SK-N-SH (cell line): ENCODE results near the gene RHOA. TPM values are rescaled to one million over a fixed set of nuclear protein-coding genes. Genes with fewer than 3 reads are reported as not detected.

ENCODE experiments used
- CTCF ChIA-PET: fragments of 300-600, 350-600 bp; formaldehyde crosslinking; extraction: SDS; loops from one replicate; lab custom pipeline; 2021; lab: Yijun Ruan, JAX
- POLR2A ChIA-PET: fragments of 350-600 bp; sonication (Branson Sonifier 250); formaldehyde crosslinking; extraction: SDS; loops from one replicate; lab custom pipeline; 2020; ENCODE audit warnings: antibody characterized with exemption, inconsistent platforms; lab: Yijun Ruan, JAX
- DNase-seq: peaks from one replicate; pipeline ENCODE4 v3.0.0; 2012
- H2AFZ ChIP-seq: fragments of 200-600 bp; sonication (generic); 2 replicates; pipeline ENCODE4 v1.8.1; 2016; ENCODE audit warnings: antibody characterized with exemption, mild to moderate bottlenecking, low read depth
- H3F3A ChIP-seq: fragments of 200-600 bp; sonication (generic); replicated peaks from 2 replicates; pipeline ENCODE3; 2016; ENCODE audit warnings: antibody characterized with exemption, mild to moderate bottlenecking; ENCODE audit not compliant: insufficient read depth
- H3K27ac ChIP-seq, 2 experiments: fragments of 200-500 bp in 1 of 2; fragments of 200-600 bp in 1 of 2; sonication (Bioruptor generic) in 1 of 2; sonication (generic), shearing (Covaris generic) in 1 of 2; 2 replicates each; pipeline versions ENCODE4 v1.5.1 to v1.6.1; 2014 to 2016; ENCODE audit warnings: low read depth in 2 of 2, inconsistent platforms in 1 of 2, low read length in 1 of 2, mild to moderate bottlenecking in 1 of 2, mixed read lengths in 1 of 2
- H3K27me3 ChIP-seq: fragments of 200-600 bp; sonication (generic), shearing (Covaris generic); 2 replicates; pipeline ENCODE4 v1.6.1; 2016; ENCODE audit warnings: mixed run types; ENCODE audit not compliant: insufficient read depth
- H3K36me3 ChIP-seq, 2 experiments: fragments of 200-500 bp in 1 of 2; fragments of 200-600 bp in 1 of 2; sonication (Bioruptor generic) in 1 of 2; sonication (generic) in 1 of 2; replicated peaks in 1 of 2; 2 replicates each; pipeline versions ENCODE3 to v1.5.1; 2014 to 2016; ENCODE audit warnings: low read length in 1 of 2, mild to moderate bottlenecking in 1 of 2; ENCODE audit not compliant: insufficient read depth in 2 of 2, control insufficient read depth in 1 of 2
- H3K4me1 ChIP-seq, 2 experiments: fragments of 200-500 bp in 1 of 2; fragments of 200-600 bp in 1 of 2; sonication (Bioruptor generic) in 1 of 2; sonication (generic), shearing (Covaris generic) in 1 of 2; 2 replicates each; pipeline versions ENCODE4 v1.5.1 to v1.6.1; 2014 to 2016; ENCODE audit warnings: low read depth in 1 of 2, low read length in 1 of 2, mixed run types in 1 of 2; ENCODE audit not compliant: insufficient read depth in 2 of 2, control insufficient read depth in 1 of 2
- H3K4me2 ChIP-seq: fragments of 200-600 bp; sonication (generic), shearing (Covaris generic); 2 replicates; pipeline ENCODE4 v1.6.1; 2017; ENCODE audit warnings: mixed run types
- H3K4me3 ChIP-seq, 2 experiments: fragments of 200-500 bp in 1 of 2; fragments of 200-600 bp in 1 of 2; sonication (Bioruptor generic) in 1 of 2; sonication (generic), shearing (Covaris generic) in 1 of 2; 2 replicates each; pipeline versions ENCODE4 v1.5.1 to v1.8.1; 2014 to 2016; ENCODE audit warnings: low read depth in 2 of 2, inconsistent platforms in 1 of 2, low read length in 1 of 2, mild to moderate bottlenecking in 1 of 2, mixed read lengths in 1 of 2, moderate library complexity in 1 of 2
- H3K79me2 ChIP-seq: fragments of 200-600 bp; sonication (generic); 2 replicates; pipeline ENCODE4 v1.8.1; 2017; ENCODE audit warnings: mild to moderate bottlenecking; ENCODE audit not compliant: insufficient read depth
- H3K9ac ChIP-seq: fragments of 200-600 bp; sonication (generic); 2 replicates; pipeline ENCODE4 v1.6.1; 2017; ENCODE audit warnings: mixed run types
- H3K9me2 ChIP-seq: fragments of 200-600 bp; sonication (generic); 2 replicates; pipeline ENCODE4 v1.6.1; 2017; ENCODE audit warnings: mixed run types
- H3K9me3 ChIP-seq: fragments of 200-600 bp; sonication (generic); 2 replicates; pipeline ENCODE4 v1.6.1; 2017; ENCODE audit warnings: mixed run types, mild to moderate bottlenecking, moderate library complexity
- H4K20me1 ChIP-seq: fragments of 200-600 bp; sonication (generic); 2 replicates; pipeline ENCODE4 v1.6.1; 2017; ENCODE audit warnings: mild to moderate bottlenecking, mixed run types; ENCODE audit not compliant: insufficient read depth
- CHD2 ChIP-seq: fragments of 150-350 bp; IDR thresholded peaks from 2 replicates; pipeline ENCODE4 v1.6.1; 2018; ENCODE audit warnings: low read length; ENCODE audit not compliant: partially characterized antibody
- ELF1 ChIP-seq: IDR thresholded peaks from 2 replicates; pipeline ENCODE4 v1.4.0; 2012
- EP300 ChIP-seq, 2 experiments: IDR thresholded peaks; 2 replicates each; pipeline versions ENCODE4 v1.4.0 to v1.6.1; 2012; ENCODE audit warnings: borderline replicate concordance in 1 of 2, low read depth in 1 of 2, low read length in 1 of 2
- FOSL2 ChIP-seq: IDR thresholded peaks from 2 replicates; pipeline ENCODE4 v1.4.0; 2012; ENCODE audit warnings: low read depth, mild to moderate bottlenecking, moderate library complexity, borderline replicate concordance
- FOXJ3 ChIP-seq: sonication (generic); formaldehyde crosslinking; IDR thresholded peaks from 2 replicates; pipeline ENCODE4 v1.5.1; 2020; ENCODE audit warnings: mild to moderate bottlenecking, missing genetic modification reagents
- GABPA ChIP-seq: IDR thresholded peaks from 2 replicates; pipeline ENCODE4 v1.4.0; 2012; ENCODE audit warnings: low read depth, mild to moderate bottlenecking
- GATA2 ChIP-seq: sonication (generic); formaldehyde crosslinking; IDR thresholded peaks from 2 replicates; pipeline ENCODE4 v1.5.0; 2020; ENCODE audit warnings: mild to moderate bottlenecking, missing genetic modification reagents
- MEF2A ChIP-seq: IDR thresholded peaks from 2 replicates; pipeline ENCODE4 v1.4.0; 2012; ENCODE audit warnings: low read depth, borderline replicate concordance
- MXI1 ChIP-seq: IDR thresholded peaks from 2 replicates; pipeline ENCODE4 v1.6.1; 2012; ENCODE audit warnings: mild to moderate bottlenecking, low read depth, low read length, improper control_type of control experiment
- NRF1 ChIP-seq: IDR thresholded peaks from 2 replicates; pipeline ENCODE4 v1.6.1; 2012; ENCODE audit warnings: low read depth, mild to moderate bottlenecking, low read length
- POLR2AphosphoS5 ChIP-seq: IDR thresholded peaks from 2 replicates; pipeline ENCODE4 v1.6.1; 2012; ENCODE audit warnings: low read depth, low read length
- RAD21 ChIP-seq: IDR thresholded peaks from 2 replicates; pipeline ENCODE4 v1.6.1; 2012; ENCODE audit warnings: mild to moderate bottlenecking, low read length
- REST ChIP-seq: IDR thresholded peaks from 2 replicates; pipeline ENCODE4 v1.6.1; 2012; ENCODE audit warnings: mild to moderate bottlenecking, low read depth, low read length, moderate library complexity
- RXRA ChIP-seq: IDR thresholded peaks from 2 replicates; pipeline ENCODE4 v1.4.0; 2012; ENCODE audit warnings: low read depth, mild to moderate bottlenecking, borderline replicate concordance
- SIN3A ChIP-seq: IDR thresholded peaks from 2 replicates; pipeline ENCODE4 v1.6.1; 2012; ENCODE audit warnings: low read depth, mild to moderate bottlenecking, low read length, moderate library complexity, borderline replicate concordance
- SMC3 ChIP-seq: IDR thresholded peaks from 2 replicates; pipeline ENCODE4 v1.6.1; 2012; ENCODE audit warnings: low read depth, low read length, improper control_type of control experiment
- YY1 ChIP-seq: IDR thresholded peaks from 2 replicates; pipeline ENCODE4 v1.4.0; 2012; ENCODE audit warnings: low read depth, mild to moderate bottlenecking
- ZBTB33 ChIP-seq: IDR thresholded peaks from 2 replicates; pipeline ENCODE4 v1.4.0; 2012; ENCODE audit warnings: low read depth, borderline replicate concordance
- WGBS: methylation state at CpG from one replicate; pipeline ENCODE4 v1.1.6; 2017; ENCODE audit warnings: low lambda C conversion rate; 5-methylcytosine and 5-hydroxymethylcytosine counted together
- polyA plus RNA-seq, 3 experiments: library from polyadenylated mRNA; depleted of rRNA; stranded (reverse); fragments of >200 nt; gene quantifications; 2 replicates each; pipeline ENCODE4 v1.2.3, GENCODE V29; 2012
- TF ChIP-seq, protein P1 (sequence below): IDR thresholded peaks from 2 replicates; pipeline ENCODE4 v1.4.0; 2012; ENCODE audit warnings: low read depth
- TF ChIP-seq, protein P2 (sequence below): fragments of 150-350 bp; IDR thresholded peaks from 2 replicates; pipeline ENCODE4 v1.6.1; 2017; ENCODE audit warnings: antibody characterized with exemption, low read length, low read depth, borderline replicate concordance

RHOA gene
- polyA plus RNA-seq, 1 of the 3 experiments (the other 2 are of a cell fraction), result 312 TPM

DNA sequence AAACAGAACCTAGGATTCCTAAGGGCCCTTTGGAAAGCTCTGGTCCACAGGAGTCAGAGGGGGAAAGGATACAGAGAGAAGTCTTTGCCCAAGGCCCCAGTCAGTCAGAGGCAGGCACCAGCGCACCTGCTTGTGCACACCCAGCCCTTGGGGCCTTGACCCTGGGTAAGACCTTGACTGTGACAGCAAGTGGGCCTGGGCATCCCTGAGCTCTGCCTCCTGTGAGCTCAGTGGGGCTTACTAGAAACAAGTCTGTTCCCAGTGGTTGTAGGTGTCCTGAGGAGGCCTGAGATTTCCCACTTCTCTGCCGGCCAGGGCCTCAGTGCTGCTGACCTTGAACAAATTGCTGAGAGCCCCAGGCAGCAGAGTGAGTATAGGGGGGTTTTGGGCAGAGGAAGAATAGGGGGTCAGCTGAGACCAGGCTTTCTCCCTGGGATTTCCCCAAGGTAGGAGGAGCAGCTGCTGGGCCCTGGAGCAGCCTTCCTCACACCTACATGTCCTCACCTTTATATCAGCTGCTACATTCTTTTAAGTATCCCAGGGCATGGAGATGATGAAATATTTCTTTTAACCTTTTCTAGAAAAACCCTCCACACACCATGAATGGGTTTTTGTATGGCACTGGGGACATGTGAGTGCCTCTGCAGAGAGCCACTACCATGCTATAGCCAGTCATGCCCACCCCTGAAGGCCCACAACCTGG, 48.6 kb upstream of the RHOA start:
- Histone ChIP-seq H2AFZ (no peak overlapping the region), H3K79me2 (no peaks in the 10 kb centered on the region), H3K36me3 (no peaks in the 10 kb centered on the region), H3K4me1 (peaks cover 2 to 8% of the 10 kb centered on the region in 2 experiments; a peak in 2 of 4 replicates), H3F3A (no peaks in the 10 kb centered on the region), H4K20me1 (no peaks in the 10 kb centered on the region), H3K9me3 (no peaks in the 10 kb centered on the region), H3K27me3 (no peaks in the 10 kb centered on the region), H3K9ac (no peak overlapping the region), H3K4me3 (no peak overlapping the region), H3K9me2 (no peaks in the 10 kb centered on the region), H3K4me2 (no peak overlapping the region), H3K27ac (no peak overlapping the region)
- DNase-seq, result no peak
- TF ChIP-seq GATA2 (CRISPR knock-in tag) (no peak), YY1 (no peak), CHD2 (no peak), EP300 (IDR thresholded peaks at IDR 0.05; ENCODE audit: borderline replicate concordance in 1 of 2, low read depth in 1 of 2, low read length in 1 of 2) (no peak), POLR2AphosphoS5 (no peak), RXRA (no peak), MEF2A (no peak), FOSL2 (no peak), FOXJ3 (CRISPR knock-in tag) (no peak), SMC3 (no peak), NRF1 (no peak), GABPA (no peak), RAD21 (no peak)
- TF ChIP-seq, protein P1, sequence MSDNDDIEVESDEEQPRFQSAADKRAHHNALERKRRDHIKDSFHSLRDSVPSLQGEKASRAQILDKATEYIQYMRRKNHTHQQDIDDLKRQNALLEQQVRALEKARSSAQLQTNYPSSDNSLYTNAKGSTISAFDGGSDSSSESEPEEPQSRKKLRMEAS, result no peak
- CTCF ChIA-PET, result interaction anchor here (1.1 to 5.1 kb wide), 3 partner anchors 9 to 472 kb away, joined by 3 to 39 read pairs (median 4); no protein-coding TSS in a partner anchor
- POLR2A ChIA-PET, result no interaction called here
- WGBS, result 95% methylated on average over 2 of the region's 2 CpGs

- Histone ChIP-seq H3K4me3 (no peak overlapping the region), H3K4me2 (no peak overlapping the region), H3K9me2 (no peaks in the 10 kb centered on the region), H3K27ac (no peak overlapping the region), H3K4me1 (peaks cover 0 to 7% of the 10 kb centered on the region in 2 experiments; a peak in 1 of 4 replicates), H3K36me3 (no peaks in the 10 kb centered on the region), H3F3A (no peaks in the 10 kb centered on the region), H3K79me2 (no peaks in the 10 kb centered on the region), H2AFZ (no peak overlapping the region), H4K20me1 (no peaks in the 10 kb centered on the region), H3K9ac (no peak overlapping the region), H3K27me3 (no peaks in the 10 kb centered on the region), H3K9me3 (no peaks in the 10 kb centered on the region)
- WGBS, result 92% methylated on average over 2 of the region's 3 CpGs
- TF ChIP-seq CHD2, result no peak
- TF ChIP-seq, protein P2, sequence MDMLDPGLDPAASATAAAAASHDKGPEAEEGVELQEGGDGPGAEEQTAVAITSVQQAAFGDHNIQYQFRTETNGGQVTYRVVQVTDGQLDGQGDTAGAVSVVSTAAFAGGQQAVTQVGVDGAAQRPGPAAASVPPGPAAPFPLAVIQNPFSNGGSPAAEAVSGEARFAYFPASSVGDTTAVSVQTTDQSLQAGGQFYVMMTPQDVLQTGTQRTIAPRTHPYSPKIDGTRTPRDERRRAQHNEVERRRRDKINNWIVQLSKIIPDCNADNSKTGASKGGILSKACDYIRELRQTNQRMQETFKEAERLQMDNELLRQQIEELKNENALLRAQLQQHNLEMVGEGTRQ, result no peak
- TF ChIP-seq, protein P1, result no peak
- no peak for TF ChIP-seq REST
- no peak for TF ChIP-seq MXI1
- no peak for TF ChIP-seq ELF1
- TF ChIP-seq POLR2AphosphoS5, result no peak
- TF ChIP-seq SMC3, result no peak
- no peak for TF ChIP-seq ZBTB33
- TF ChIP-seq SIN3A, result no peak
- no peak for TF ChIP-seq GABPA
- DNase-seq, result no peak
- ChIA-PET CTCF (interaction anchor here (0.7 kb wide), 1 partner anchor 285 kb away, joined by 3 read pairs; the partner anchor contains the start of gene KLHDC8B), POLR2A (no interaction called here)
Observed at GRCh38 chr3:49456466-49456865, 44.7 kb upstream of the RHOA start.
